HEK293 (cell line): ENCODE data around the gene PLCG2.

Source experiments
- CTCF ChIA-PET: fragments of 350-600 bp; formaldehyde crosslinking; extraction: SDS; loops from one replicate; lab custom pipeline; 2021; ENCODE audit warnings: antibody characterized with exemption; lab: Yijun Ruan, JAX
- POLR2A ChIA-PET: fragments of 300-600 bp; formaldehyde crosslinking; extraction: SDS; loops from one replicate; lab custom pipeline; 2020; ENCODE audit warnings: antibody characterized with exemption, inconsistent platforms; lab: Yijun Ruan, JAX
- H3K27ac ChIP-seq: fragments of 200-500 bp; sonication (Bioruptor generic); 2 replicates; pipeline ENCODE4 v1.5.1; 2014; ENCODE audit warnings: low read depth, low read length, control low read depth, inconsistent platforms; ENCODE audit errors: extremely low read depth
- H3K36me3 ChIP-seq, 2 experiments: fragments of 200-500 bp in 1 of 2; sonication (Bioruptor generic) in 1 of 2; 1 replicate in 1 of 2; 2 replicates in 1 of 2; pipeline ENCODE4 v1.5.1; 2014 to 2017; ENCODE audit warnings: inconsistent platforms in 2 of 2, low read length in 2 of 2; ENCODE audit not compliant: control insufficient read depth in 2 of 2, insufficient read depth in 1 of 2
- H3K4me1 ChIP-seq: fragments of 200-500 bp; sonication (Bioruptor generic); 2 replicates; pipeline ENCODE4 v1.5.1; 2014; ENCODE audit warnings: mild to moderate bottlenecking, low read length, inconsistent platforms; ENCODE audit not compliant: control insufficient read depth, insufficient read depth
- H3K4me3 ChIP-seq: 2 replicates; pipeline ENCODE4 v1.5.1; 2011; ENCODE audit warnings: low read depth, mild to moderate bottlenecking, control low read depth, low read length, moderate library complexity
- H3K9me3 ChIP-seq: fragments of 200-500 bp; sonication (Bioruptor generic); 2 replicates; pipeline ENCODE4 v1.5.1; 2014; ENCODE audit warnings: low read depth, low read length, inconsistent platforms; ENCODE audit not compliant: control insufficient read depth, insufficient read depth
- ELK4 ChIP-seq: IDR thresholded peaks from 2 replicates; pipeline ENCODE4 v1.6.1; 2011; ENCODE audit warnings: mild to moderate bottlenecking, low read depth, low read length, borderline replicate concordance
- FEZF1 ChIP-seq: fragments of 450-650 bp; formaldehyde crosslinking; IDR thresholded peaks from 2 replicates; pipeline ENCODE4 v1.5.1; 2016; ENCODE audit warnings: missing biosample characterization, missing genetic modification characterization
- IKZF3 ChIP-seq: fragments of 450-650 bp; IDR thresholded peaks from 2 replicates; pipeline ENCODE4 v1.5.0; 2018; ENCODE audit warnings: missing biosample characterization, mild to moderate bottlenecking, missing genetic modification characterization, moderate library complexity
- SCRT1 ChIP-seq: fragments of 450-650 bp; formaldehyde crosslinking; IDR thresholded peaks from 2 replicates; pipeline ENCODE4 v1.5.1; 2016; ENCODE audit warnings: missing biosample characterization, missing genetic modification characterization, borderline replicate concordance
- SETDB1 ChIP-seq: IDR thresholded peaks from one replicate; pipeline ENCODE4 v1.6.1; 2017; ENCODE audit warnings: mild to moderate bottlenecking, low read length, moderate library complexity, mixed read lengths; ENCODE audit not compliant: insufficient read length
- SP7 ChIP-seq: fragments of 450-650 bp; formaldehyde crosslinking; IDR thresholded peaks from 2 replicates; pipeline ENCODE4 v1.5.1; 2016; ENCODE audit warnings: missing biosample characterization, missing genetic modification characterization
- ZBTB44 ChIP-seq: fragments of 450-650 bp; IDR thresholded peaks from 2 replicates; pipeline ENCODE4 v1.5.1; 2018; ENCODE audit warnings: missing biosample characterization, mild to moderate bottlenecking, missing genetic modification characterization
- ZNF157 ChIP-seq: fragments of 450-650 bp; formaldehyde crosslinking; IDR thresholded peaks from 2 replicates; pipeline ENCODE4 v1.5.1; 2016; ENCODE audit warnings: missing biosample characterization, missing genetic modification characterization
- ZNF175 ChIP-seq: fragments of 450-650 bp; formaldehyde crosslinking; IDR thresholded peaks from 2 replicates; pipeline ENCODE4 v1.5.1; 2016; ENCODE audit warnings: missing biosample characterization, missing genetic modification characterization
- ZNF221 ChIP-seq: fragments of 450-650 bp; formaldehyde crosslinking; IDR thresholded peaks from 2 replicates; pipeline ENCODE4 v1.5.1; 2017; ENCODE audit warnings: missing biosample characterization, missing genetic modification characterization, borderline replicate concordance
- ZNF350 ChIP-seq: fragments of 450-650 bp; formaldehyde crosslinking; IDR thresholded peaks from 2 replicates; pipeline ENCODE4 v1.5.0; 2017; ENCODE audit warnings: missing biosample characterization, mild to moderate bottlenecking, missing genetic modification characterization
- ZNF366 ChIP-seq: fragments of 450-650 bp; formaldehyde crosslinking; conservative IDR thresholded peaks from 2 replicates; pipeline ENCODE4 v1.5.1; 2016; ENCODE audit warnings: missing biosample characterization, missing genetic modification characterization
- ZNF623 ChIP-seq: fragments of 450-650 bp; formaldehyde crosslinking; IDR thresholded peaks from 2 replicates; pipeline ENCODE4 v1.5.1; 2016; ENCODE audit warnings: missing biosample characterization, missing genetic modification characterization
- ZNF654 ChIP-seq: fragments of 450-650 bp; formaldehyde crosslinking; IDR thresholded peaks from 2 replicates; pipeline ENCODE4 v1.5.1; 2016; ENCODE audit warnings: low read depth, missing biosample characterization, missing genetic modification characterization
- ZNF830 ChIP-seq: fragments of 450-650 bp; IDR thresholded peaks from 2 replicates; pipeline ENCODE4 v1.5.0; 2018; ENCODE audit warnings: missing biosample characterization, missing genetic modification characterization, low read depth, mild to moderate bottlenecking, moderate library complexity
- ZSCAN16 ChIP-seq: fragments of 450-650 bp; formaldehyde crosslinking; IDR thresholded peaks from 2 replicates; pipeline ENCODE4 v1.5.1; 2016; ENCODE audit warnings: missing biosample characterization, missing genetic modification characterization
- TF ChIP-seq, protein P1 (sequence below): fragments of 450-650 bp; formaldehyde crosslinking; conservative IDR thresholded peaks from 2 replicates; pipeline ENCODE4 v1.5.1; 2016; ENCODE audit warnings: low read depth, missing biosample characterization, missing genetic modification characterization
- TF ChIP-seq, protein P2 (sequence below): fragments of 450-650 bp; formaldehyde crosslinking; IDR thresholded peaks from 2 replicates; pipeline ENCODE4 v1.5.1; 2016; ENCODE audit warnings: missing biosample characterization, missing genetic modification characterization
- TF ChIP-seq, protein P3 (sequence below): fragments of 450-650 bp; formaldehyde crosslinking; IDR thresholded peaks from 2 replicates; pipeline ENCODE4 v1.5.1; 2016; ENCODE audit warnings: missing biosample characterization, missing genetic modification characterization

PLCG2 gene

DNA sequence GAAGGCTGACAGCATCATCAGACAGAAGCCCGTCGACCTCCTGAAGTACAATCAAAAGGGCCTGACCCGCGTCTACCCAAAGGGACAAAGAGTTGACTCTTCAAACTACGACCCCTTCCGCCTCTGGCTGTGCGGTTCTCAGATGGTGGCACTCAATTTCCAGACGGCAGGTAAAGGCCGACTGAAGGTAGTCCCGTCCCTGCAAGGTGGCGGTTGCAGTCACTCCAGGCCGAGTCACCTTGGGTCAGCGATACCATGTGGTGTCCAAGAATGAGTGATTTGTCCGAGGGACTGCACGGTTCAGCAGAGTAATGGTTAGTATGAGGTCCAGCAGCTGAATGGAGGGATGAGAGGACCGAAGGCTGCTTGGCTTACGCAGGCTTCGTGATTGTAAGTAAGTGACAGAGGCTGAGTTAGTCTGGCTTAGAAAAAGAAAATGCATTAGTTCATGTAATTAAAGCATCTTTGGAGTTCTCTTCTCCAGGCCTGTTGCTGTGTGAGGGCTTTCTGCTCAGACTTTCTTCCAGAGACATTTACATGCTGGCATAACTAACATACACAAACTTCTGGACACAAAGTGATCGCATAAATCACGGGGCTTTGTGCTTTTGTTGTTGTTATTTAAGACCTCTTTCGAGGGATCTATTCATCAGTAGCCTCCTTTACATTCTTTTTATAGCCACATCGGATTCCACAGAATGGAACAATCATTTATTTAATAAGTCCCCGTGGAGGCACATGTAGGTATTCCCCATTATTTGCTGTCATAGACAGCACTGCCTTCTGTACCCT lies 157.3 kb downstream of the PLCG2 start (continued):
- TF ChIP-seq, protein P1, sequence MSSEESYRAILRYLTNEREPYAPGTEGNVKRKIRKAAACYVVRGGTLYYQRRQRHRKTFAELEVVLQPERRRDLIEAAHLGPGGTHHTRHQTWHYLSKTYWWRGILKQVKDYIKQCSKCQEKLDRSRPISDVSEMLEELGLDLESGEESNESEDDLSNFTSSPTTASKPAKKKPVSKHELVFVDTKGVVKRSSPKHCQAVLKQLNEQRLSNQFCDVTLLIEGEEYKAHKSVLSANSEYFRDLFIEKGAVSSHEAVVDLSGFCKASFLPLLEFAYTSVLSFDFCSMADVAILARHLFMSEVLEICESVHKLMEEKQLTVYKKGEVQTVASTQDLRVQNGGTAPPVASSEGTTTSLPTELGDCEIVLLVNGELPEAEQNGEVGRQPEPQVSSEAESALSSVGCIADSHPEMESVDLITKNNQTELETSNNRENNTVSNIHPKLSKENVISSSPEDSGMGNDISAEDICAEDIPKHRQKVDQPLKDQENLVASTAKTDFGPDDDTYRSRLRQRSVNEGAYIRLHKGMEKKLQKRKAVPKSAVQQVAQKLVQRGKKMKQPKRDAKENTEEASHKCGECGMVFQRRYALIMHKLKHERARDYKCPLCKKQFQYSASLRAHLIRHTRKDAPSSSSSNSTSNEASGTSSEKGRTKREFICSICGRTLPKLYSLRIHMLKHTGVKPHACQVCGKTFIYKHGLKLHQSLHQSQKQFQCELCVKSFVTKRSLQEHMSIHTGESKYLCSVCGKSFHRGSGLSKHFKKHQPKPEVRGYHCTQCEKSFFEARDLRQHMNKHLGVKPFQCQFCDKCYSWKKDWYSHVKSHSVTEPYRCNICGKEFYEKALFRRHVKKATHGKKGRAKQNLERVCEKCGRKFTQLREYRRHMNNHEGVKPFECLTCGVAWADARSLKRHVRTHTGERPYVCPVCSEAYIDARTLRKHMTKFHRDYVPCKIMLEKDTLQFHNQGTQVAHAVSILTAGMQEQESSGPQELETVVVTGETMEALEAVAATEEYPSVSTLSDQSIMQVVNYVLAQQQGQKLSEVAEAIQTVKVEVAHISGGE (tag by site-specific recombination) = no peak
- TF ChIP-seq, all 188 proteins: peak for 0

DNA sequence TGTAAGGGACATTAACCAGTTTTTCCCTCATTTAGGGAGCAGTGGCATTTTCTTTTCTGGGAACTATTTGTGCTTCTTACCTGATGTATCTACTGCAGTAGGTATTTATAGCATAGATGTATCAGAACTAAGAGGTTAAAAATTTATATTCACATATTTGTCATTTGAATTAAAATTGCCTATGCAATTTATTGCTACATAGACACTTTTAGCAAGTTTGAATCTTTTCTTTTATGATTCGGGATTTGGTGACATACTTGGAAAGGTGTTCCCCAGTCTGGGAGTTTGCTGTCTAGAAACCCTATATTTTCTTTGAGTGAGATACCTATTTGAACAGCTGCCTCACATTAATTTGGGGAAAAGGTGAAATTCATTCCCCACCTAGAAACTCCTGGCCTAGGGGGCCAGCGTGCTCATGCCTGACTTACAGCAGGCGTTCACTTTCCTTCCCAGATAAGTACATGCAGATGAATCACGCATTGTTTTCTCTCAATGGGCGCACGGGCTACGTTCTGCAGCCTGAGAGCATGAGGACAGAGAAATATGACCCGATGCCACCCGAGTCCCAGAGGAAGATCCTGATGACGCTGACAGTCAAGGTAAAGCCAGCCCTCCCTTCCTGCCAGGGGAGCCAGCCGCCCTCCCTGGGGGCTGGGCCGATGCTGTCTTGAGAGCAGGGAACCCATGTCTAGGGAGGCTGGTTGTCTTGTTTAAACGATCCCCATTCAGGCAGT lies 158.4 kb downstream of the PLCG2 start:
- peaks cover 0 to 8% of the 10 kb centered on the region in 2 experiments; a peak in 1 of 3 replicates for H3K36me3 ChIP-seq
- H3K9me3 ChIP-seq = no peaks in the 10 kb centered on the region
- ChIA-PET POLR2A (no interaction called here), CTCF (no interaction called here)
- TF ChIP-seq SETDB1 (no peak), ZSCAN16 (tag by site-specific recombination) (no peak), IKZF3 (tag by site-specific recombination) (no peak), ZNF157 (tag by site-specific recombination) (no peak), FEZF1 (tag by site-specific recombination) (no peak)
- no peaks in the 10 kb centered on the region for H3K4me1 ChIP-seq
- H3K4me3 ChIP-seq = no peak overlapping the region
- no peak overlapping the region for H3K27ac ChIP-seq

DNA sequence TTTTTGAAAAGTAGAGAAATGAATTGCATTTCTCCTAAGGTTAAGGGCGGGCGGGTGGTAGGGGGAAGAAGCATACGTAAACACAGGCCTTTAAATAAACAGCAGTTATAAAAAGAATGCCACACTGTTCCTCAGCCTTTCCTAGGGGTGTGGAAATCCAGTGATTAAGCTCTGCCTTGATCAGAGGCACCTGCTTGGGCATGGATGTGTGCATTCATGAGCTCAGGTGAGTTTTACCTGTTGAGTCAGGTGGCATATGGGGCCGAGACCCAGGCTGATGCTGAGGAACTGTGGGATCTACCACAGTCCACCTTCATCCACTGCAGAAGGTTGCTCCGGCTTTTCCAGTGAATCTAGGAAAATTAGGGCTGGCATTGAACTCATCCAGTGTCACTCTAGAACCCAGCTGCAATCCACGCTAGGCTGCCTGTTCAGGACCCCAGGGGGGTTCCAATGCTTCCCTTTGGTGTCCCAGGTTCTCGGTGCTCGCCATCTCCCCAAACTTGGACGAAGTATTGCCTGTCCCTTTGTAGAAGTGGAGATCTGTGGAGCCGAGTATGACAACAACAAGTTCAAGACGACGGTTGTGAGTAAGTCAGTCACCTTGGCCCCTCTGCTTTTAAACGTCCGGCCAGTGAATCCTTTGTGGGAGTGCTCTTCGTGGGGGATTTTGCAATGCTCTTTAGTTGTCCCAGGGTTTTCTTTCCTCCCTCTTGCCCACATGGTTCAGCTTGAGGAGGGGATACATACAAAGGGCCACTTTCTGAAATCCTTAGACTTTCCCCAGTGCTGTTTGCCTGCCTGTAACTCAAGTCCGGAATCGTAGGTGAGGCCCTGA lies 159.5 kb downstream of the PLCG2 start:
- ChIA-PET POLR2A (no interaction called here), CTCF (interaction anchor here (0.6 to 1.6 kb wide), 3 partner anchors 10 to 61 kb away, joined by 4 to 7 read pairs (median 5); no protein-coding TSS in a partner anchor)
- Histone ChIP-seq H3K9me3 (no peaks in the 10 kb centered on the region), H3K4me3 (no peak overlapping the region), H3K27ac (no peak overlapping the region), H3K36me3 (peaks cover 0 to 8% of the 10 kb centered on the region in 2 experiments; a peak in 1 of 3 replicates), H3K4me1 (no peaks in the 10 kb centered on the region)
- TF ChIP-seq ZNF221 (tag by site-specific recombination) (no peak), ZBTB44 (tag by site-specific recombination) (no peak), SP7 (tag by site-specific recombination) (no peak), ZNF366 (tag by site-specific recombination) (no peak), ZNF654 (no peak), ZNF175 (tag by site-specific recombination) (no peak), SCRT1 (tag by site-specific recombination) (no peak), ZNF623 (tag by site-specific recombination) (no peak), ELK4 (no peak), ZNF830 (tag by site-specific recombination) (no peak), ZNF350 (tag by site-specific recombination) (no peak)
- TF ChIP-seq, protein P2, sequence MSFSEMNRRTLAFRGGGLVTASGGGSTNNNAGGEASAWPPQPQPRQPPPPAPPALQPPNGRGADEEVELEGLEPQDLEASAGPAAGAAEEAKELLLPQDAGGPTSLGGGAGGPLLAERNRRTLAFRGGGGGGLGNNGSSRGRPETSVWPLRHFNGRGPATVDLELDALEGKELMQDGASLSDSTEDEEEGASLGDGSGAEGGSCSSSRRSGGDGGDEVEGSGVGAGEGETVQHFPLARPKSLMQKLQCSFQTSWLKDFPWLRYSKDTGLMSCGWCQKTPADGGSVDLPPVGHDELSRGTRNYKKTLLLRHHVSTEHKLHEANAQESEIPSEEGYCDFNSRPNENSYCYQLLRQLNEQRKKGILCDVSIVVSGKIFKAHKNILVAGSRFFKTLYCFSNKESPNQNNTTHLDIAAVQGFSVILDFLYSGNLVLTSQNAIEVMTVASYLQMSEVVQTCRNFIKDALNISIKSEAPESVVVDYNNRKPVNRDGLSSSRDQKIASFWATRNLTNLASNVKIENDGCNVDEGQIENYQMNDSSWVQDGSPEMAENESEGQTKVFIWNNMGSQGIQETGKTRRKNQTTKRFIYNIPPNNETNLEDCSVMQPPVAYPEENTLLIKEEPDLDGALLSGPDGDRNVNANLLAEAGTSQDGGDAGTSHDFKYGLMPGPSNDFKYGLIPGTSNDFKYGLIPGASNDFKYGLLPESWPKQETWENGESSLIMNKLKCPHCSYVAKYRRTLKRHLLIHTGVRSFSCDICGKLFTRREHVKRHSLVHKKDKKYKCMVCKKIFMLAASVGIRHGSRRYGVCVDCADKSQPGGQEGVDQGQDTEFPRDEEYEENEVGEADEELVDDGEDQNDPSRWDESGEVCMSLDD (tag by site-specific recombination) = no peak
- TF ChIP-seq, protein P3, sequence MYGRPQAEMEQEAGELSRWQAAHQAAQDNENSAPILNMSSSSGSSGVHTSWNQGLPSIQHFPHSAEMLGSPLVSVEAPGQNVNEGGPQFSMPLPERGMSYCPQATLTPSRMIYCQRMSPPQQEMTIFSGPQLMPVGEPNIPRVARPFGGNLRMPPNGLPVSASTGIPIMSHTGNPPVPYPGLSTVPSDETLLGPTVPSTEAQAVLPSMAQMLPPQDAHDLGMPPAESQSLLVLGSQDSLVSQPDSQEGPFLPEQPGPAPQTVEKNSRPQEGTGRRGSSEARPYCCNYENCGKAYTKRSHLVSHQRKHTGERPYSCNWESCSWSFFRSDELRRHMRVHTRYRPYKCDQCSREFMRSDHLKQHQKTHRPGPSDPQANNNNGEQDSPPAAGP (tag by site-specific recombination) = no peak
